Fibroblast of skin of scalp (primary cell): Measurements from ENCODE around the gene HNRNPA3.
"Not testable (repeated sequence)": the region's sequence is repeated elsewhere in the genome, so short reads cannot be mapped to it uniquely, and the experiment has no call there.

ENCODE experiments used
- DNase-seq: peaks from one replicate; pipeline ENCODE4 v3.0.0-alpha.2; 2013

The HNRNPA3 gene

GRCh38 chr2:177188482-177189469 lies 23.8 kb upstream of the HNRNPA3 start:
- DNase-seq, result no peak

- DNase-seq, result no peak
Observed at GRCh38 chr2:177190941-177191340, 21.7 kb upstream of the HNRNPA3 start.

- DNase-seq, result no peak
Observed at GRCh38 chr2:177192788-177193187, 19.8 kb upstream of the HNRNPA3 start.

- no peak for DNase-seq
Observed at GRCh38 chr2:177193240-177193639, 19.4 kb upstream of the HNRNPA3 start.

- no peak for DNase-seq
Observed at GRCh38 chr2:177195194-177195593, 17.4 kb upstream of the HNRNPA3 start.

GRCh38 chr2:177200419-177200818 lies 12.2 kb upstream of the HNRNPA3 start:
- not testable (repeated sequence) for DNase-seq

- no peak for DNase-seq
Observed at GRCh38 chr2:177201919-177202346, 10.7 kb upstream of the HNRNPA3 start.

- no peak for DNase-seq
Observed at GRCh38 chr2:177204417-177204816, 8.2 kb upstream of the HNRNPA3 start.

GRCh38 chr2:177207101-177207500 lies 5.5 kb upstream of the HNRNPA3 start:
- no peak for DNase-seq

GRCh38 chr2:177211169-177211568 lies 1.4 kb upstream of the HNRNPA3 start:
- no peak for DNase-seq

GRCh38 chr2:177211576-177212105 lies 953 bp upstream of the HNRNPA3 start:
- DNase-seq, result no peak

GRCh38 chr2:177212891-177213856 lies 580 bp downstream of the HNRNPA3 start:
- DNase-seq, result peak; percentile 93

- DNase-seq, result no peak
Observed at GRCh38 chr2:177217247-177217843, 4.8 kb downstream of the HNRNPA3 start.

- DNase-seq, result not testable (repeated sequence)
Observed at GRCh38 chr2:177219787-177220186, 7.2 kb downstream of the HNRNPA3 start.

GRCh38 chr2:177221534-177221933 lies 8.9 kb downstream of the HNRNPA3 start:
- no peak for DNase-seq

GRCh38 chr2:177221970-177222369 lies 9.4 kb downstream of the HNRNPA3 start:
- DNase-seq, result no peak

GRCh38 chr2:177223436-177223835 lies 10.8 kb downstream of the HNRNPA3 start:
- DNase-seq, result not testable (repeated sequence)

- DNase-seq, result no peak
Observed at GRCh38 chr2:177225965-177226360, 13.4 kb downstream of the HNRNPA3 start.

- no peak for DNase-seq
Observed at GRCh38 chr2:177229442-177230242, 17.0 kb downstream of the HNRNPA3 start.

- DNase-seq, result no peak
Observed at GRCh38 chr2:177231270-177231669, 18.7 kb downstream of the HNRNPA3 start.

- DNase-seq, result no peak
Observed at GRCh38 chr2:177232098-177232704, 19.6 kb downstream of the HNRNPA3 start.
